Stimulated activated naive CD4-positive, alpha-beta T cell treated with Interleukin-2 at 50 U/mL for 16 hours (primary cell): ENCODE measurements around the gene HDAC8.
"Not testable (repeated sequence)": the region's sequence is repeated elsewhere in the genome, so short reads cannot be mapped to it uniquely, and the experiment has no call there.

Experiments
- DNase-seq: peaks from one replicate; lab custom pipeline; 2025; lab: John Stamatoyannopoulos, UW

Gene HDAC8

DNA sequence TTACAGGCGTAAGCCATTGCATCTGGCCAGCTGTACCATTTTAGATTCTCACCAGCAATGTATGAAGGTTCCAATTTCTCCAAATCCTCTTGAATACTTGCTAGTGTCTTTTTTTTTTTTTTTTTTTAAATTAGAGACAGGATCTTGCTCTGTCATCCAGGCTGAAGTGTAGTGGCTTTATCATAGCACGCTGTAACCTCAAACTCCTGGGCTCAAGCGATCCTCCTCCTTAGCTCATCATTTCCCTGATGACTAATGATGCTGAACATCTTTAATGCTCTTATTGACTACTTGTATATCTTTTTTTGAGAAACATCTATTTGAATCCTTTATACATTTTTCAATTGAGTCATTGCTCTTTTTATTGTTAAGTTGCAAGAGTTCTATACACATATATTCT is 40.3 kb downstream of the HDAC8 start:
- no peak for DNase-seq

DNA sequence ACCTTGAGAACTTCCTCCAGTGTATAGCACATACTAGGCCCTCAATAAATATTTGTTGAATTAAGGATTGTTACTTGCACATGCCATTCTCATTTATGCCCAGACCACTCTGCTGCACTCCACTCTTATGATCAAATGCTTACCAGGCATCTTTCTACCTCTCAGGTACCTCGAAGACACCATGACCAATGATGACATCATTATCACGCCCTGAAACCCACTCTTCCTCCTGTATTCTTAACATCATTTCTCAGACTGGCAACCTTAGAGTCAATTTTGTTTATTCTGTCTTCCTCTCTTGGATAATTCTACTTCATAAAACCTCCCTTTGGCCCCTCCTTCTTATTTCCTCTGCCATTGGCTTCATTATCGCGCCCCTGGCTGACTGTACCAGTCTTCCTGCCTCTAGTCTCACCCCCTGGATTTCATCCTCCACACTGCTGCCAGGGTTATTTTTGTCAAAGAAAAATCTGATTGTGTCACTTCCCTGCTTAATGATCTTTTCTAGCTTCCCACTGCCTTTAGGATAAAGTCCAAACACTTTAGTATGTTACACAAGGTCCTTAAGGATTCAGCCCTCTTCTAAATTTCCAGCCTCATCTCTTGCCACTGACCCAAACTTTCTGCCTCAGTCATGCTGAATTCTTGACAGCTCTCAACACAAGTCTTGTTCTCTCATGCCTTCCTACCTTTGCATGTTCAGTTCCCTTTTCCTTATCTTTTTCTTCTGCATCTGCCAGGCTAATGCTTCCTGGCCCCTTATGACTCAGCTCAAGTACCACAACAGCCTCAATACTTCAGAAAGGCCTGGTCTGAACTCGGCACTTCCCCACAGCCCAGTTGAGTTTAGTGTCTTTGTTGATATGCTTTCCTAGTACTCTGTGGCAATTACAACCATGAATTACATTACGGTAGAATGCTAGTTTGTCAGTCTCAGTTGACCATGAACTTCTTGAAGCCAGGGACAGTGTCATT is 45.8 kb downstream of the HDAC8 start:
- DNase-seq: no peak

DNA sequence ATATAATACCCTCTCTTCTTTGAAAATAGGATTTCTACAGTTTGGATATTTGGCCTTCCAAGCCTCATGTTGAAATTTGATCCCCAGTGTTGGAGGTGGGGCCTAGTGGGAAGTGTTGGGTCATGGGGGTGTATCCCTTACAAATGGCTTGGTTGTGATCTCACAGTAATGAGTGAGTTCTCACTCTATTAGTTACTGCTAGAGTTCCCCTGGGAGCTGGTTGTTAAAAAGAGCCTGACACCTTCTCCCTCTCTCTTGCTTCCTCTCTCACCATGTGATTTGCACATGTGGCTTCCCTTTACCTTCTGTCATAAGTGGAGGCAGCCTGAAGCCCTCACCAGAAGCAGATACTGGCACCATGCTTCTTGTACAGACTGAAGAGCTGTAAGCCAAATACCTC is 73.9 kb downstream of the HDAC8 start:
- no peak for DNase-seq

DNA sequence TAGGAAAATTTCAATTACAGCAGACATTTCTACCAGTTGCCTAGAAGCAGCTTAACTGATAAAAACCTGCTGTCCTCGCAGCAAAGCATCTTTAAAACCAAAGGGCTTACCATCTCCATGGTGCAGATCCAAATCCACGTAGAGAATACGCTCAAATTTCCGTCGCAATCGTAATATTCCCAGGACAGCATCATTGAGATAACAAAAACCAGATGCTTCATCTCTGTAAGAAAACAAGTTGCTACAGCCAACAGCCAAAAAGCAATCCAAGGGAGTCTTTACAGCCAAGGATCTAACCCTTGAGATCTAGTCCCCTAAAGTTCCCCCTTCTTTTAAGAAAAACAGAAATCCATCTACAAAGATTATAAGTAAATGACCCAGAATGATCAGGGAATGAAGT is 77.6 kb downstream of the HDAC8 start:
- DNase-seq: no peak

DNA sequence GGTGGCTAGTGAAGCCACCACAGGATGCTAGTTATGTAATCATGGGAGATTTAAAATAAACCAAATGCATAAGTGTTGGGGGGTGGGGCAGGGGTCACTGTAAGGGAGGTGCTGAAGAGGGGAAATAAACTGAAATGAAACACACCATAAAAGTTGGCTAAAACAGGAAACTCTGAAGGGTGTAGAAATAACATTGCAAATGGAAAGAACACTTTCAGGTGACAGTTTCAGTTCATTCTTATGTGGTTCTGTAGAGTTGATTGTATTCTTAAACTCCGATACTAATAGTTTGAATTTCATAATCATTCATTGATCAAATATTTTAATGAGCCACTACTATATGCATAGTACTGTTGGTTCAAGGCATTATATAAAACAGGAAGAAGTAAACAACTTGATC is 80.1 kb downstream of the HDAC8 start:
- DNase-seq: no peak

DNA sequence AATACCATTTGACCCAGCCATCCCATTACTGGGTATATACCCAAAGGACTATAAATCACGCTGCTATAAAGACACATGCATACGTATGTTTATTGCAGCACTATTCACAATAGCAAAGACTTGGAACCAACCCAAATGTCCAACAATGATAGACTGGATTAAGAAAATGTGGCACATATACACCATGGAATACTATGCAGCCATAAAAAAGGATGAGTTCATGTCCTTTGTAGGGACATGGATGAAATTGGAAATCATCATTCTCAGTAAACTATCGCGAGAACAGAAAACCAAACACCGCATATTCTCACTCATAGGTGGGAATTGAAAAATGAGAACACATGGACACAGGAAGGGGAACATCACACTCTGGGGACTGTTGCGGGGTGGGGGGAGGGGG is 82.4 kb downstream of the HDAC8 start:
- DNase-seq: not testable (repeated sequence)

DNA sequence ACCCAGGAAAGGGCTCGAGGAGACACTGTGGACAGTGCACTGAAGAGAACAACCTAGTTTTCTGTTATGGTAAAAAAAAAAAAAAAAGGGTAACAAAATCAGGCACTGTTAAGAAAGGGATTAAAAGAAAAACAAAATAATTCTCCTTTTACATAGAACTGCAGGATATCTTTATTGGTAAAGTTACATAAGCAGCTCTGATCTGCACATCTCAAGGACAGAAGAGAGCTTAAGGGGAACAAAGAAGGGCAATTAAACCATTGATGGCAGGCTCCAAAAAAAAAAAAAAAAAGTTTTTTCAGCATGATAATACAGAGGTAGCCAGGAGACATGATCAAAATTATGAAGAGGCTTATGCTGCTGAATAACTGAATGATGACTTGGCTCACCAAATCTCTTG is 85.0 kb downstream of the HDAC8 start:
- DNase-seq: no peak

DNA sequence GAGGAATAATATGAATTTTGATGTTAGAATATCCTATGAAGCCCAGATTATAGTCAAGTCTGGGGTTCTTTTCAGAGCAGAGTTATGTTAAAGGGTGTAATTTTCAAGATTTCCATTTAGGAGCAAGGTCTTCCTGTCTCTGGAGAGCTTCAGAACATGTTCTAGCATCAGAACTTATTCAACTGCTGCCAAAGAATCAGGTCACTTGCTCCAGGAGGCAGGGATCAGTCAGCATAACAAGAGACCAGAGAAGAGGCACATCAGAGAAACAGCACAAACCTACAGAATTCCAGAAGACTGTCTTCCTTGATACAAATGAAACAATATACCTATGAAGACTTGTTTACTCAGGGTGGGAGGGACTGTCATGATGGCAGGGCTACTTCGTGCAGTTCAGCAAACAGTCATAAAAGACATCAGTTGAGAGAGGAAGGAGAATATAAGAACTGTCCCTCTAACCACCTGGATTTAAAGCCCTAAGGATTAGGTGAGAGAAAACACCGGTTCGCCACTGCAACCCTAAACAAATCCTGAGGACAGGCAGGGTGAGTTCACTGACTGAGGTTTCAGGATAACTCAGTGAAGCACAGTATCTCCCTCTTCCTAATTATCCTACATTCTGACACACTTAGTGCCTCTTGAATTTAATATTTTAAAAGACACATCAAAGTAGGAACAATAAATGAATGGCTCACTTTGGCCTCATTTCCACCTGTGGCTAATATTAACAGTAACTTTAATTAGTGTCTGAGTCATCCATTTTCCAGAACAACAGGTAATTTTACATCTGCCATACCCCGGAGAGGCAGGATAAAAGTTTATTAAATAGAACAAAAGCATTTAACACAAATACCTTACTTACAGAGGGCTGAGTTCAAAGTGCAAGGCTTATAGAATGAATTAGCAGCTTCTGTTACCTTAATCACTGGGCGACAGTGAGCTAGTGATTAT is 93.0 kb downstream of the HDAC8 start:
- no peak for DNase-seq

DNA sequence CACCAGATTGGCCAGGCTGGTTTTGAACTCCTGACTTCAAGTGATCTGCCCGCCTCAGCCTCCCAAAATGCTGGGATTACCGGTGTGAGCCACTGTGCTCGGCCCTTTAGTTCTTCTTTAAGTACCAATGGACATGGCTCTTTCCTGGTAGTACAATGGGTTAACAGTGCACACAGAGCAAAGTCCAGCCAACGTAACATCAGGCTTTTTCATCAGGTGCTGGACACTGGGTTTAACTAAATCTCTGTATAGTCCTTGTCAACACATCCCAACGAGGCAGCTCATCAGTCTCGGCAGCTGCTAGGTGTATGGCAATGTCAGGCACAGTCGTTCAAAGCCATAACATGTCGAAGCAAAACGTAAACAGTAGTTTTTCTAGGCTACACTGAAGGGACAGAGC is 93.8 kb downstream of the HDAC8 start:
- no peak for DNase-seq

DNA sequence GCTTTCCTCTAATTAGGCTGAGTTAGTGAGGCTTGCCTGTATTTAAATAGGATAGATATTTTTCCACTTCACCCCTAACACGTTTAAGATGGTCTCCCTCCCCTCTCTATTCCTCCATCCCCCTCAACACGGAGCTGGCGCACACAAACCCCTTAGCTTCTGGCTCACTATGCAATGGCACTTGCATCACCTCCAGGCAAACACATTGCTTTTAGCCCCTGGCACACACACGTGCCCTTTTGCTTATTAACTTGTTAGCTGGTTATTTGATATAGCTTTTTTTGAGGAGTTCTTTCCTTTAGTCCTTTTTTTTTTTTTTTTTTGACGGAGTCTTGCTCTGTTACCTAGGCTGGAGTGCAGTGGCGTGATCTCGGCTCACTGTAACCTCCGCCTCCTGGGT is 94.3 kb downstream of the HDAC8 start:
- DNase-seq: no peak

DNA sequence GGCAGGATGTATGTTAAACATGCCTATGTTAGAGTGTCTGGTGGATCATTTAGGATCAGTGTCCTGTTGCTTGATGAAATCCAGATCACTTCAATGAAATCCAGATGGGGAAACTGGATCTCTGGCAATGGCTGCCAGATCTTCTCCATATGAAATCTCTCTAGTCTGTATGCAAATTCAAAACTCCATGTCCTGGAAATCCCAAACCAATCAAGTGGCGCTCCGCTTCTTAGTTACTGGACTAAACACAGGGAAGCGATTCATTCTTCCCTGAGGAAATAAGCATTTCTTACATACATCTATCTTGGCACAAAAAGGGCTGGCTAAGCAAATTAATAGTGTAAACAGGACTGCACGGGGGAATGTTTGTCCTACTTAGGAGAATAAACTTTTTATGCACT is 94.9 kb downstream of the HDAC8 start:
- DNase-seq: no peak

DNA sequence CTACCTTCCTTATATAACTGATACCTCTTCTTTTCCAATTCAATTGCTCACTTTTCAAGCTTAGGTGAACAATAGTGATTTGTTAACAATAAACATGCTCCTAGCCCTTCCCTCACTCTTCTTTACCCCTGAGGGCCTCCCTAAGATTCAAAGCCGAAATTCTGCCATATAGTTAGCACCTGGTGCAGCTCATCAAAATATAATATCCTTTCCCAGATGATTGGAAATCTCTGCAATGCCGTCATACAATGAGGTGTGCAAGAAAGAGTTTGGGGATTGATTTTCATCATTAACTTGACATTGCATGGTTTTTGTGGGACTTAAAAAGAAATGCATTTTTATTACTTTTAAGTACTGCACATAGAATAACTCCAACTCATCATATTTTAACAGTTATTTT is 95.3 kb downstream of the HDAC8 start:
- no peak for DNase-seq

DNA sequence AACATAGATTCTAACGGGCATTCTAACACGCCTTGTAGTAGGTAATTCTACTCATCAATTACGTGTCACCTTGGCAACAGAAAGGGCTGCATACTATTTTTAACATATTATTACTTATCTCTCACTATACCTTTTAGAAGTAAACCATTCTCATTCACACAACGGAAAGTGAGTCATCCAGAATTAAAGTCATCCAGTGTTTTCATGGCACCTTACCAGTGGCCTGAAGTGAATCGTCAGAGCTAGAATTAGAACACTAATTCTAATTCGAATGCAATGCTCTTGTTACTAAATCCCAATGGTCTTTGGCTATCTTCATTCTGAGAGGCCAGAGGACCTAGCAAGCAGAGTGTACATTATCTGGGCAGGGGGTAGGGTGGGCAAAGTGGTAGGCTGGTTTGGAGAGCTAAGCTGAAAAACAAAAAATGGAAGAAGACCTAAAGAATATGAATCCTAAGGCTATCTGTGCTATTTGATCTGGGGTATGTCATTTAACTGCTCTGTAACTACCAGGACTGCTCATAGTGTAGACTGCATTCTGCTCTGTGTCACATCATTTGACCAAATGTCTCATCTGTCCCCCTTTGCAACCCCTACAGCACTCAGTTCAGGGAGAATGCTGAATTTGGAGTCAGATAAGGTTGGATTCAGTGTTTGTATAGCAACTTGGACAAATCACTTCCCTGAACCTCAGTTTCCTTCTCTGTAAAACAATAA is 96.5 kb downstream of the HDAC8 start:
- no peak for DNase-seq

DNA sequence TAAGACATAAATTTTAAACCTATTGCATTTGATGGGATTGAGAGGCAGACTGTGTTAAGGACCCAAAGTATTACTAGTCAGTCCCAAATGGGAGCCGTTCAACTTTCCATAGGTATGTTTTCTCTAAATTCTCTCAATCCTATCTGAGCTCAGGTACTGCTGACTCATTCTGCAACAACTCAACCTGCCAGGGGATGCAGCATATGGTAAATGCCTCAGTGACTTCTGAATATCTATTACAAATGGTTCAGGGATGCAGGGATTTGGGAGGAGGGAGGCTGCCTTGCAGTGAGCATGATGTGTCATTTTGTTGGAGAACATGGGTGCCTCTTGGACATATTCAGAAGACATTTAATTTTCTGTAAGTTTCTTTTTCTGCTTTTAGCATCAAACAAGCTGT is 97.3 kb downstream of the HDAC8 start:
- no peak for DNase-seq

DNA sequence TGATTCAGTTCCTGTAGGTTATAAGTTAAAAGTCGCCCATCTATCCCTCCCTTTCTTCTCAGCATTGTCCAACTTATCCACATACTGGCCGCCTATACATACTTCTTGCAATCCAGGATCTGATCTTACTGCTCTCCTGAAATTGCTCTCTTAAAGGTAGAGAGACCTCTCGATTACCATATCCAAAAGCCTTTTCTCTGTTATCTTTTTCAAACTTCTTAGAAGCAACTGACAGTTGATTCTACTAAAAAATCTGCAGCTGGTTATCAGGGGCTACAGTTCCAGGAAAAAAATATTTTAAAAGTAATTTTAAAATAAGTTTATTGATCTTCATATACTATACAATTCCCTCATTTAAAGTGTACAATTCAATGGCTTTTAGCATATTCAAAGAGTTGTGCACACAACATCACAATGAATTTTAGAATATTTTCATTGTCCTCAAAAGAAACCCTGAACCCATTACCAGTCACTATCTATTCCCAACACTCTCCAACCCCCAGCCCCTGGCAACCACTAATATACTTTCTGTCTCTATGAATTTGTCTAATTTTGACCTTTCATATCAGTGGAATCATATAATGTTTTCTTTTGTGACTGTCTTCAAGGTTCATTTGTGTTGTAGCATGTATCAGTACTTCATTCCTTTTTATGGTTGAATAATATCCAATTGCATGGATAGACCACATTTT is 102.0 kb downstream of the HDAC8 start:
- no peak for DNase-seq

DNA sequence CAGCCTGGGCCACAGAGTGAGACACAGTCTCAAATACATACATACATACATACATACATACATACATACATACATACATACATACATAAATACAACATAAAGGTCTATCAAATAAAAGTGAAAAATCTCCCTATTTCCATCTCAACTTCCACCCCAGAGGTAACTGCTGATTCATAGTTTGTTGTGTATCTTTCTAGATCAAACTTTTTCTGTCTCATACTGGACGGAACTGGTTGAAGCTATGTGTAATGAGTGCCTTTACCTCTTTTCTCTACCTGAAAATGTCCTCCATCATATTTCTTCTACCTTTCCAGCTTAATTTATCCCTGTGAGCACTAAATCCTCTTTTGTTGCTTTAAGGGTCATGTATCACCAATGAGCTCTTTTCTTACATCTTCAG is 102.5 kb downstream of the HDAC8 start:
- DNase-seq: no peak

DNA sequence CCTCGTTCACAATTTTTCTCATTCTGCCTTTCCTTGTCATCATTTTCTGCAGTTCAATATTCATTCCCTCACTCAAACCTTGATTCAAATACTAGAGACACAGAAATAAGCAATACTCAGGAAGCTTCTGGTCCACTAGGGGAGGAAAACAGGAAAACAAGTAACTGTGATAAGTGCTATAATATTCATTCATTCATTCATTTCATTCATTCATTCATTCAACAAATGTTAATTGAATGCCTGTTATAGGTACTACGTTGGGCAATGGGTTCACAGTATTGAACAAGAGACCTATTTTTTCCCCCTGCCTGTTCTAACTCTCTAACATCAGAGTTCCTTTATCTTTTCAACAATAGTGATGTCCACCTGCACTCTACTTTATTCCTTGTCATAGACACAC is 104.0 kb downstream of the HDAC8 start:
- no peak for DNase-seq

DNA sequence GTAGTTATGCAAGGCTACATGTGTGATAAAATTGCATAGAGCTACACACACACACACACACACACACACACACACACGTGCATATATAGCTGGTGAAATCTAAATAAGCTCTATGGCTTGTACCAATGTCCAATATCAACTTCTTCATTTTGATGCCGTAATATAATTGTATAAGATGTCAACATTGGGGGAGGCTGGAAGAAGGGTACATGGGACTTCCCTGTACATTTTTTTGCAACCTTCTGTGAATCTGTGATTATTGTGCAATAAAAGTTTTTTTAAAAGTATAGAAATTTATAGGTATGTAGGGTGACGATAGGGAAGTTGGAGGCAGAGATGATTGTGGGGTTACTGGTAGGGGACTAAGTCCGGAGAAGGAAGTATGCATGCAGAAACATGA is 105.5 kb downstream of the HDAC8 start:
- no peak for DNase-seq

DNA sequence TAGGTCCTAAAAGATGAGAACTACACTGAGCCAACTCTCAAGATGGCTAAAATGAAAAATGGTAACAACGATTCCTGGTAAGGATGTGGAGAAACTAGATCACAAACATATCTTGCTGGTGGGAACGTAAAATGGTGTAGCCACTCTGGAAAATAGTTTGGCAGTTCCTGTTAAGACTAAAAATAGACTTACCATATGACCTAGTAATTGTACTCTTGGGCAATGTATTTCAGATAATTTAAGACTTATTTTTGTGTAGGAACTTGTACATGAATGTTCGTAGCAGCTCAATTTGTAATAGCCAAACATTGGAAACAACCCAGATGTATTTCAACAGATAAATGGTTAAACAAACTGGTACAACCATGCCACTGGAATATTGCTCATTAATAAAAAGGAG is 106.2 kb downstream of the HDAC8 start:
- no peak for DNase-seq

DNA sequence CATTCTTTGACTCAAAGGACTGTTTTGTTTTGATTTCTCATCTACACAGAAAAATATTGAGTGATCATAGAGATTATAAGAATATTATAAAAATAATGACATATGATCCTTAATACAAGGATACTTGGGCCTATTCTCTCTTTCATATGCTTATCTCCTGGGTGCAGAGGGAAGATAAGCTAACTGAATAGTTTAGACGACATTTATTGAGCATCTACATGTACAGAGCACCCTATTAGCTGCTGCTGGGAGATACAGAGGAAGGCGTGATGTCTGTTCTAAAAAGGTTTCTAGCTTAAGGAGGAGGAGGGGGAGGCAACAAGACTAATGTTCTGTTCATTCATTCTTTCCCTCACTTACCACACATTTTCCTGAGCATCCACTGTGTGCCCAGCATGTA is 106.8 kb downstream of the HDAC8 start:
- no peak for DNase-seq

DNA sequence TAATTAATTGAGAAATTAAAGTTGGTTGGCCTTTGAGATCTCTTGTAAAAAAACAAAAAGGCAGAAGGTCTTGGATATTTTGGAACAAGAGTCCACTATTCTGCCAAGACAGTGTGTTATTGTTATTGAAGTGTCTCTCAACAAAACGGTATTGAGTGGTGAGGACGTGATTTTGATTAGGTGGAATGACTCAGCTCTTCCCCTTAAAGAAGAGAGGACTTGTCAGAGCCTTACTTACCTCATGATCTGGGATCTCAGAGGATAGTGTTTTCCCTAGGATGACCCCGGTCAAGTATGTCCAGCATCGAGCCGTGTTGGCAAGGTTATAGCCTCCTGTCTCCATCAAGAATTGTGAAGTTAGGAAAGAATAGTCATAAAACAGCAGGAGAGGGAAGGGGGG is 110.9 kb downstream of the HDAC8 start:
- DNase-seq: no peak

DNA sequence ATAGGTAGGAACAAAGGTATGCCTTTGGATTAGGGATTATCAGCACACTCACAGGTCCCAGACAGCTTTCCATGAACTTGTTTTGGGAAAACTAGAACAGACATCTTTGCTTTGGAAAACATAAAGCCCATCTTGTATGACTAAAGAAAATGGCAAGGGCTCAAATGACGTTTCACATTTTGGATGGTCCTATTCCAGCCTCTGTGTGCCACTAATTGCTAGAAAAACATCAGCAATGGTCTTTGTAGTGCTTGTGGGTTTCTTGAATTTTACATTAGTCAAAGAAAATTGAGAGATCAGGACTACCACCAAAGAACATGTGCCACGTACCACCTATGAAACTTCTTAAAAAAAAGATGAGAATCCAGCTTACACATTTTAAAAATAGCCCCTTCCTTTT is 111.4 kb downstream of the HDAC8 start:
- no peak for DNase-seq
